Ishikawa (cell line): ENCODE data around the gene ANTXR1.

Experiments
- CEBPB ChIP-seq: IDR thresholded peaks from 2 replicates; pipeline ENCODE4 v1.6.1; 2012
- CREB1 ChIP-seq: IDR thresholded peaks from 2 replicates; pipeline ENCODE4 v1.6.1; 2012; ENCODE audit warnings: low read depth
- EGR1 ChIP-seq: IDR thresholded peaks from 2 replicates; pipeline ENCODE4 v1.6.1; 2012
- EP300 ChIP-seq: IDR thresholded peaks from 2 replicates; pipeline ENCODE4 v1.6.1; 2012; ENCODE audit warnings: borderline replicate concordance
- MAX ChIP-seq: IDR thresholded peaks from 2 replicates; pipeline ENCODE4 v1.6.1; 2012
- NFIC ChIP-seq: IDR thresholded peaks from 2 replicates; pipeline ENCODE4 v1.6.1; 2012
- RAD21 ChIP-seq: IDR thresholded peaks from 2 replicates; pipeline ENCODE4 v1.6.1; 2012; ENCODE audit warnings: low read depth
- REST ChIP-seq: IDR thresholded peaks from 2 replicates; pipeline ENCODE4 v1.6.1; 2012; ENCODE audit warnings: low read depth, mild to moderate bottlenecking
- TAF1 ChIP-seq: IDR thresholded peaks from 2 replicates; pipeline ENCODE4 v1.6.1; 2012; ENCODE audit warnings: low read depth, mild to moderate bottlenecking
- TCF12 ChIP-seq: IDR thresholded peaks from 2 replicates; pipeline ENCODE4 v1.6.1; 2012; ENCODE audit warnings: low read depth
- YY1 ChIP-seq: IDR thresholded peaks from 2 replicates; pipeline ENCODE4 v1.6.1; 2012; ENCODE audit warnings: low read depth
- ZBTB7A ChIP-seq: IDR thresholded peaks from 2 replicates; pipeline ENCODE4 v1.6.1; 2012; ENCODE audit warnings: low read depth

GRCh38 chr2:69067026-69067630 lies 54.1 kb downstream of the ANTXR1 start:
- TF ChIP-seq MAX (no peak), CEBPB (no peak), TAF1 (no peak), REST (no peak), NFIC (no peak), YY1 (no peak), RAD21 (no peak), ZBTB7A (no peak), CREB1 (no peak), EGR1 (no peak), EP300 (no peak), TCF12 (no peak)
